SK-N-SH (cell line): Measurements from ENCODE around the gene CYP27B1.

Experiments used
- CTCF ChIP-seq: fragments of 200-600 bp; sonication (generic); IDR thresholded peaks from 2 replicates; pipeline ENCODE4 v1.6.1; 2017; ENCODE audit warnings: antibody characterized with exemption, mild to moderate bottlenecking, moderate library complexity
- POLR2AphosphoS5 ChIP-seq: IDR thresholded peaks from 2 replicates; pipeline ENCODE4 v1.6.1; 2012; ENCODE audit warnings: low read depth, low read length
- TCF12 ChIP-seq: IDR thresholded peaks from 2 replicates; pipeline ENCODE4 v1.4.0; 2012

DNA sequence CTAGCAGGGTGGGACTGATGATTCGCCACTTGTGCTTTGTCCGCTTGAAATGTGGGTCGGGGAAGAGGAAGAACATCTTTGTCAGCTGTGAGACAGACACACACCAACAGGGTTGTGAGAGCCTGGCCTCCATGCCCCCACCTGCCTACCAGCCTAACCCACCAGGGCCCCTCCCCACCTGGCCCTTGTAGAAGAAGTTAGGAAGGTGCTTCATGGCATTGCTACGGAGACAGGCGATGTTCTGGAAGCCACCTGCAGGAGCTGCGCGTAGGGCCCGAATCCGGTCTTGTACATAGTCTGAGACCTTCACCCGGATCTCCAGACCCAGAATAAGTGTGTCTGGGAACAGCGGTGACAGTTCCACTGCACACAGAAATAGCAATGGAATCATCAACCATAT lies 2.7 kb upstream of the CYP27B1 start:
- TF ChIP-seq CTCF (no peak), TCF12 (no peak), POLR2AphosphoS5 (no peak)
